ENCODE measurements around the gene CORO7. TPM values are rescaled to one million over a fixed set of nuclear protein-coding genes. Genes with fewer than 3 reads are reported as not detected.
A peak's percentile ranks its signal among the peaks of the same experiment; 100 is the strongest.

CORO7 gene
- total and polyA plus RNA-seq, 4 donors: 15.3 to 60.1 (median 40.7) TPM

DNA sequence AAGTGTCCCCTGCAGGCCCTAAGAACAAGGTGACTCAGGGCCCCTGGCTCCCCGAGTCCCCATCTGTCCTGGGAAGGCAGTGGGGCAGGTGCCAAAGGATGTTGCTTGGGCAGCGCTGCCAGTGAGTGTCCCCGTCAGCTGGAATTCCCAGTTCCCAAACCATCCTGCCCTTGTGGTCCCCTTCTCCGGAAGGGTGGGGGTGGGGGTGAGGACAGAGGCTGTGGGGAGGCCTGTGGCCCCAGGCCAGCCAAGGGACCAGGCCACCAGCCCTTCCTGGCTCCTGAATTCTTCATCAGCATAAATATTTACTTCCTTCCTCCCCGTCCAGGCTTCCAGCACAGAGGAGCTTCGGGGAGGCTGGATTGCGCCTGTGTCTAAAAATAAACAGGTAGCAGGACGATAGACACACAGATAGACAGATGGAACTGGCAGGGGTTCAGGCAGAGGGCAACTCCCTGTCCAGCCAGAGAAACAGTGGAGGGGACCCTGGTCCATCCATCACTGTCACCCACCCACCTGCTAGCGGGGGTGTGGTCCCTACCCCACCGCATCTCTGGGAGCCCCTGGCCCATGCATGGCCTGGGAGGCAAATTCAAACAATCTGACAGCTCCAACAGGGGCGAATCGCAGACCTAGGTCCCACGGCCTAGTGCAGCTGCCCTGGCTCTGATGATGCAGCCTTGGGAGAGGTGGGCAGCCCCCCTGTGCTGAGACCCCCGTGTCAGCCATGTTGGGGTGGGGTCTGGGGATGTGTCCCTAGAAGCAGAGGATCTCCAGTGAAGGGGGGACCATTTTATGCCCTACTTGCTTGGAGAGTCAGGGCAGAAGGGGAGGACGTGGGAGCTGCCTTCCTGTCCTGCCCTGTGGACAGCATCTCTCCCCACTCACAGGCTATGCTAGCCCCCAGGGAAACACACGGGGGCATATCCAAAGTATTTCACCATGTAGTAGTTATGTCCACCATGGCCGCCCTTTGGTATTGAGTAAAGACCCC, 87.3 kb downstream of the CORO7 start:
- Histone ChIP-seq H3K27me3 (ENCODE audit: control insufficient read depth in 1 of 2, insufficient read depth in 2 of 2, low read length in 1 of 2) (no peaks in the 10 kb centered on the region), H3K4me3 (ENCODE audit: low read length in 2 of 2) (no peak overlapping the region), H3K36me3 (ENCODE audit: control insufficient read depth in 1 of 2, insufficient read depth in 2 of 2, low read length in 1 of 2) (no peaks in the 10 kb centered on the region), H3K27ac (ENCODE audit: low read depth in 1 of 2, low read length in 2 of 2) (peak overlapping the region in 1 of 2 donors; percentile 35), H3K9me3 (ENCODE audit: control insufficient read depth, low read length) (no peaks in the 10 kb centered on the region), H3K4me1 (ENCODE audit: control insufficient read depth in 1 of 2, insufficient read depth in 2 of 2, low read length in 2 of 2) (peaks cover 0 to 2% of the 10 kb centered on the region in 2 donors)
- intact Hi-C loops (cut with DNase I): loop anchor here (1.0 to 5.0 kb wide), 3 partner anchors 37 to 57 kb away; partner anchors contain the start of gene TFAP4 (in 1 of the 2)
- ATAC-seq (ENCODE audit: low FRiP score) (peak; percentile 1), DNase-seq (no peak)
- 38 to 39% methylated on average over 17 of the region's 17 CpGs for WGBS, 2 donors

- no peaks in the 10 kb centered on the region for H3K9me3 ChIP-seq (ENCODE audit: control insufficient read depth, low read length)
- H3K27ac ChIP-seq (ENCODE audit: low read depth in 1 of 2, low read length in 2 of 2): peak overlapping the region in 1 of 2 donors; percentile 20
- no peaks in the 10 kb centered on the region for H3K36me3 ChIP-seq (ENCODE audit: control insufficient read depth in 1 of 2, insufficient read depth in 2 of 2, low read length in 1 of 2)
- intact Hi-C loops (cut with DNase I): loop anchor here (1.0 to 5.0 kb wide), 3 partner anchors 36 to 56 kb away; partner anchors contain the start of gene TFAP4 (in 1 of the 2)
- H3K4me1 ChIP-seq (ENCODE audit: control insufficient read depth in 1 of 2, insufficient read depth in 2 of 2, low read length in 2 of 2): peaks cover 0 to 2% of the 10 kb centered on the region in 2 donors
- H3K4me3 ChIP-seq (ENCODE audit: low read length in 2 of 2): peak overlapping the region in 1 of 2 donors; percentile 27
- DNase-seq: peak; percentile 88 to 91
- ATAC-seq (ENCODE audit: low FRiP score): peak; percentile 85
- no peaks in the 10 kb centered on the region for H3K27me3 ChIP-seq (ENCODE audit: control insufficient read depth in 1 of 2, insufficient read depth in 2 of 2, low read length in 1 of 2)
- 1 to 2% methylated on average over 17 to 30 of the region's 30 CpGs for WGBS, 2 donors
Measured at GRCh38 chr16:4328046-4328781, 88.2 kb downstream of the CORO7 start.

GRCh38 chr16:4327386-4328045, 88.9 kb downstream of the CORO7 start:
- no peaks in the 10 kb centered on the region for H3K9me3 ChIP-seq (ENCODE audit: control insufficient read depth, low read length)
- WGBS, 2 donors: 5 to 6% methylated on average over 35 to 57 of the region's 57 CpGs
- H3K27ac ChIP-seq (ENCODE audit: low read depth in 1 of 2, low read length in 2 of 2): peak overlapping the region in 1 of 2 donors; percentile 11
- peak overlapping the region in 1 of 2 donors; percentile 27 for H3K4me3 ChIP-seq (ENCODE audit: low read length in 2 of 2)
- ATAC-seq (ENCODE audit: low FRiP score) (no peak), DNase-seq (no peak)
- no peaks in the 10 kb centered on the region for H3K27me3 ChIP-seq (ENCODE audit: control insufficient read depth in 1 of 2, insufficient read depth in 2 of 2, low read length in 1 of 2)
- no peaks in the 10 kb centered on the region for H3K36me3 ChIP-seq (ENCODE audit: control insufficient read depth in 1 of 2, insufficient read depth in 2 of 2, low read length in 1 of 2)
- peaks cover 0 to 2% of the 10 kb centered on the region in 2 donors for H3K4me1 ChIP-seq (ENCODE audit: control insufficient read depth in 1 of 2, insufficient read depth in 2 of 2, low read length in 2 of 2)
- intact Hi-C loops (cut with DNase I): loop anchor here (1.0 to 5.0 kb wide), 3 partner anchors 35 to 55 kb away; partner anchors contain the start of gene TFAP4 (in 1 of the 2)

DNA sequence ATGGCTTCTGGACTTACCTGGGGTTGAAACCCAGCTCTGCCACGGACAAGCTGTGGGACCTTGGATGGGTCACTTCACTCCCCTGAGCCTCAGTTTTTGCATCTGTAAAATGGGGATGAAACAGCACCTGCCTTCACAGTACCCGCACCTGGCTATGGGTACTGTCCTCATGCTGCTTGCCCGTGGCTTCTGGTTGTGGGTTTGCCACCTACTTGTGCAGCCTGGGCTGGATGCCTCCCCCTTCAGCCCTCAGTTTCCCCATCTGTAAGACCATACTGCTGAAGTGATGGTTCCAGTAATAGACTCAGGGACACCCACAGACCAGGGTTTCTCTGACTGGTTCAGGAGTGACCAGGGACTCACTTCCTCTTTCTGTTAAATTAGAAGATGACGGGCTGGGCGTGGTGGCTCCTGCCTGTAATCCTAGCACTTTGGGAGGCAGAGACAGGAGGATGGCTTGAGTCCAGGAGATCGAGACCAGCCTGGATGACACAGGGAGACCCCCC, 91.1 kb downstream of the CORO7 start:
- intact Hi-C loops (cut with DNase I): loop anchor here in 1 of 2 donors (5.0 kb wide), 2 partner anchors 33 to 53 kb away; partner anchors contain the start of gene TFAP4
- Histone ChIP-seq H3K9me3 (ENCODE audit: control insufficient read depth, low read length) (no peaks in the 10 kb centered on the region), H3K27me3 (ENCODE audit: control insufficient read depth in 1 of 2, insufficient read depth in 2 of 2, low read length in 1 of 2) (no peaks in the 10 kb centered on the region), H3K4me3 (ENCODE audit: low read length in 2 of 2) (no peak overlapping the region), H3K36me3 (ENCODE audit: control insufficient read depth in 1 of 2, insufficient read depth in 2 of 2, low read length in 1 of 2) (no peaks in the 10 kb centered on the region), H3K27ac (ENCODE audit: low read depth in 1 of 2, low read length in 2 of 2) (peak overlapping the region in 1 of 2 donors; percentile 79), H3K4me1 (ENCODE audit: control insufficient read depth in 1 of 2, insufficient read depth in 2 of 2, low read length in 2 of 2) (peaks cover 0 to 2% of the 10 kb centered on the region in 2 donors)
- ATAC-seq (ENCODE audit: low FRiP score) (no peak), DNase-seq (peak in 1 of 2 donors; percentile 70)
- 61 to 68% methylated on average over 6 of the region's 6 CpGs for WGBS, 2 donors

DNA sequence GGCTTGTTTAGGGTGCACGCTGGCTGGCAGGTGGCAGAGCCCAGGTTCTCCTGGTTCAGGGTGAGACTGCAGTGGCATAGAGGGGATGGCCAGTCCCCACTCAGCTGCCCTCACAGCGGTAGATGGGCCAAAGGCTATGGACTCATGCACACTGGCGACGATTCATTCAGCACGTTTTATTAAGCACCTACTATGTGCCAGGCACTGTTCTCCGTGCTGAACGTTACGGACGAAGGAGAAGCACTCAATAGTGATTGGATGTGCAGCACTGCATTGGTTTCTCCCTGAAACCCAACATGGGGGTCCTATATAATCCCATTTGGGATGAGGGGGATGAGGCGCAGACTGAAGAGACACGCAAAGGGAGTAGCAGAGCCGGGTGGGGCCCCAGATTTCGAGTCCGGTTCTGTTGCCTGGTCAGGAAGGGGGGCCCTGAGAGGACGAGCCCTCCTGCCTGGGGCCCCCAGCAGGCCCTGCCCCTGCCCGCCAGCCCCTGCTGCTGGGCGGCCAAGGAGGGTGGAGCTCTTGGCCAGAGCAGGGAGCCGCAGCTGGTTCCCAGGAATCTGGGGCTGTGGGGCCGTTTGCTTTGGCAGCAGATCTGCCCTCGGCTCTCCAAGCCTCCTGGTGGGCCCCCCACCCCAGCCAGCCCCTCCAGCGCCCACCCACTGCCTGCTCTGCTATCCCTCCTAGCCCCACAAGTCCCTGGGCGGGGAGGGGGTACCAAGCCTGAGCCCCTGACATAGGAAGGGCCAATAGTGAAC, 91.7 kb downstream of the CORO7 start:
- no peaks in the 10 kb centered on the region for H3K9me3 ChIP-seq (ENCODE audit: control insufficient read depth, low read length)
- no peak for ATAC-seq (ENCODE audit: low FRiP score)
- H3K4me3 ChIP-seq (ENCODE audit: low read length in 2 of 2): no peak overlapping the region
- H3K27me3 ChIP-seq (ENCODE audit: control insufficient read depth in 1 of 2, insufficient read depth in 2 of 2, low read length in 1 of 2): no peaks in the 10 kb centered on the region
- intact Hi-C loops (cut with DNase I): loop anchor here (5.0 kb wide), 2 partner anchors 32 to 52 kb away; partner anchors contain the start of gene TFAP4 (in 2 of the 2)
- peak in 1 of 2 donors; percentile 75 for DNase-seq
- WGBS, 2 donors: 34% methylated on average over 17 to 22 of the region's 22 CpGs
- H3K4me1 ChIP-seq (ENCODE audit: control insufficient read depth in 1 of 2, insufficient read depth in 2 of 2, low read length in 2 of 2): peaks cover 0 to 2% of the 10 kb centered on the region in 2 donors
- H3K36me3 ChIP-seq (ENCODE audit: control insufficient read depth in 1 of 2, insufficient read depth in 2 of 2, low read length in 1 of 2): no peaks in the 10 kb centered on the region
- peak overlapping the region in 1 of 2 donors; percentile 79 for H3K27ac ChIP-seq (ENCODE audit: low read depth in 1 of 2, low read length in 2 of 2)

DNA sequence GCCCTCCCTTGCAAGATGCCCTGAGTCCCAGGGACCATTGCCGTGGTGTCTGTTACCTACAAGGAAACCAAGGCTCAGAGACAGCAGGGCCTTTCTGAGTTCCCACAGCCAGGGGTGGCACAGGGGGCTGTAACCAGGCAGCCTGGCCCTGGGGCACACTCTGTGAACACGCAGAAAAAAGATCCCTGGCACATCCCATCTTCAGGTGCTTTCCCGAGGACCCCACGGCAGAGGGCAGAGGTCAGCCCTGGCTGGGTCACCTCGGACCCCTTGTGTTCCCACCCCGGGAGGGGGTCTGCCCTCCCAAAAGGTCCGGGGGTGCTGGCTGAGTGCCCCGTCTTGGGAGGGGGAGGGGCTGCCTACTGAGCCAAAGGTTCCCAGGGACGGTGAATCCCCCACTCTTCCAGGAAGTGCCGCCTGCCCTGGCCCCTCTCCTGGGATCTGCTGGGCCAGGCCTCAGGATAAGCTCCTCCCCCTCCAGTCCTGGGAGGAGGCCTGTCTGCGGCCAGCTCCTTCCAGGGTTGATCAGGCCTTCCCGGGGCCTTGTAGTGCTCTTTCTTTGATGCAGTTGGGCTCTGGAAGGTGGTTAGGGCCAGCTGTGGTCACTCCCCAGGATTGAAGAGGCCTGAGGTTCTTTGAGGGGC, 92.4 kb downstream of the CORO7 start:
- H3K4me1 ChIP-seq (ENCODE audit: control insufficient read depth in 1 of 2, insufficient read depth in 2 of 2, low read length in 2 of 2): peaks cover 0 to 2% of the 10 kb centered on the region in 2 donors
- ATAC-seq (ENCODE audit: low FRiP score) (peak; percentile 67), DNase-seq (peak; percentile 80 to 88)
- WGBS, 2 donors: 4 to 7% methylated on average over 9 to 12 of the region's 12 CpGs
- H3K9me3 ChIP-seq (ENCODE audit: control insufficient read depth, low read length): no peaks in the 10 kb centered on the region
- no peaks in the 10 kb centered on the region for H3K27me3 ChIP-seq (ENCODE audit: control insufficient read depth in 1 of 2, insufficient read depth in 2 of 2, low read length in 1 of 2)
- H3K36me3 ChIP-seq (ENCODE audit: control insufficient read depth in 1 of 2, insufficient read depth in 2 of 2, low read length in 1 of 2): no peaks in the 10 kb centered on the region
- no peak overlapping the region for H3K4me3 ChIP-seq (ENCODE audit: low read length in 2 of 2)
- peak overlapping the region; percentile 38 to 79 for H3K27ac ChIP-seq (ENCODE audit: low read depth in 1 of 2, low read length in 2 of 2)
- intact Hi-C loops (cut with DNase I): loop anchor here in 1 of 2 donors (5.0 kb wide), 1 partner anchor 52 kb away; the partner anchor contains the start of gene TFAP4
